GM12892 (cell line): Measurements from ENCODE around the gene PTTG1.
"Not testable (repeated sequence)": the region's sequence is repeated elsewhere in the genome, so short reads cannot be mapped to it uniquely, and the experiment has no call there.

ENCODE experiments used
- DNase-seq: peaks from one replicate; pipeline ENCODE4 v3.0.0; 2011; ENCODE audit not compliant: insufficient read length
- FAIRE-seq: peaks from 2 replicates; lab custom pipeline; 2011; peaks lifted over from hg19 to GRCh38; lab: Jason Lieb, UNC
- POLR2A ChIP-seq: IDR thresholded peaks from 2 replicates; pipeline ENCODE4 v1.6.1; 2011; ENCODE audit warnings: low read depth, low read length, control low read depth
- POLR2AphosphoS5 ChIP-seq: IDR thresholded peaks from 2 replicates; pipeline ENCODE4 v1.6.1; 2011; ENCODE audit warnings: low read depth, low read length, control low read depth
- TAF1 ChIP-seq: IDR thresholded peaks from 2 replicates; pipeline ENCODE4 v1.6.1; 2011; ENCODE audit warnings: low read depth, mild to moderate bottlenecking, control low read depth, low read length, borderline replicate concordance

PTTG1 gene

GRCh38 chr5:160432196-160432595, 10.5 kb downstream of the PTTG1 start:
- FAIRE-seq = no peak

GRCh38 chr5:160432787-160433186, 11.1 kb downstream of the PTTG1 start:
- FAIRE-seq = peak; percentile 48
- no peak for TF ChIP-seq POLR2AphosphoS5
- TF ChIP-seq POLR2A = no peak
- TF ChIP-seq TAF1 = no peak
- no peak for DNase-seq

More at GRCh38 chr5:160432196-160432595, 10.5 kb downstream of the PTTG1 start:
- no peak for TF ChIP-seq POLR2AphosphoS5
- no peak for TF ChIP-seq TAF1
- no peak for TF ChIP-seq POLR2A
- no peak for DNase-seq

GRCh38 chr5:160434022-160434531, 12.4 kb downstream of the PTTG1 start:
- peak; percentile 94 for FAIRE-seq
- TF ChIP-seq POLR2A = peak; percentile 55
- no peak for TF ChIP-seq POLR2AphosphoS5
- peak; percentile 45 for DNase-seq

GRCh38 chr5:160435532-160435931, 13.9 kb downstream of the PTTG1 start:
- FAIRE-seq (no peak), DNase-seq (no peak)
- TF ChIP-seq TAF1 (no peak), POLR2AphosphoS5 (no peak), POLR2A (no peak)

GRCh38 chr5:160436017-160436416, 14.4 kb downstream of the PTTG1 start:
- DNase-seq (no peak), FAIRE-seq (peak; percentile 77)
- TF ChIP-seq POLR2AphosphoS5 = no peak
- TF ChIP-seq POLR2A = no peak
- no peak for TF ChIP-seq TAF1

- not testable (repeated sequence) for FAIRE-seq, DNase-seq
Observed at GRCh38 chr5:160436661-160437060, 15.0 kb downstream of the PTTG1 start.

GRCh38 chr5:160437271-160437670, 15.6 kb downstream of the PTTG1 start:
- DNase-seq (no peak), FAIRE-seq (no peak)
- no peak for TF ChIP-seq TAF1
- no peak for TF ChIP-seq POLR2AphosphoS5
- TF ChIP-seq POLR2A = no peak

- TF ChIP-seq POLR2AphosphoS5 (peak; percentile 55; the same call in 1 of the 2 replicates), TAF1 (no peak)
- DNase-seq (no peak), FAIRE-seq (peak; percentile 99)
Observed at GRCh38 chr5:160438316-160439204, 16.9 kb downstream of the PTTG1 start.

- DNase-seq (no peak), FAIRE-seq (no peak)
- TF ChIP-seq POLR2AphosphoS5 (peak; percentile 54; the same call in 1 of the 2 replicates), TAF1 (no peak)
Observed at GRCh38 chr5:160439205-160439600, 17.5 kb downstream of the PTTG1 start.

- peak; percentile 73 for FAIRE-seq
- TF ChIP-seq TAF1 = no peak
- no peak for TF ChIP-seq POLR2AphosphoS5
- no peak for TF ChIP-seq POLR2A
- DNase-seq = no peak
Observed at GRCh38 chr5:160441311-160441781, 19.7 kb downstream of the PTTG1 start.

- TF ChIP-seq POLR2A (peak; percentile 28; the same call in 1 of the 2 replicates), TAF1 (no peak), POLR2AphosphoS5 (no peak)
- FAIRE-seq = peak; percentile 88
Observed at GRCh38 chr5:160442824-160443431, 21.3 kb downstream of the PTTG1 start.

GRCh38 chr5:160444407-160444806, 22.8 kb downstream of the PTTG1 start:
- FAIRE-seq (no peak), DNase-seq (no peak)
- TF ChIP-seq TAF1 = no peak
- TF ChIP-seq POLR2AphosphoS5 = no peak
- TF ChIP-seq POLR2A = no peak

More at GRCh38 chr5:160442824-160443431, 21.3 kb downstream of the PTTG1 start:
- DNase-seq = no peak
